A549 (cell line): ENCODE measurements around the gene RAB27A. TPM values are rescaled to one million over a fixed set of nuclear protein-coding genes. Genes with fewer than 3 reads are reported as not detected.

Experiments used
- ATAC-seq, 2 experiments: fragments of 200-7000 bp in 1 of 2; fragments of >200 bp in 1 of 2; cut with Nextera tagmentation in 1 of 2; cut with Tn5 transposase in 1 of 2; 3 replicates each; pipeline versions ENCODE4 v1.8.0 to v1.9.1; 2018 to 2020; ENCODE audit warnings: mild to moderate bottlenecking in 1 of 2, moderate library complexity in 1 of 2
- CTCF ChIA-PET: fragments of 300-600 bp; sonication (Branson Sonifier 250); formaldehyde crosslinking; extraction: SDS; loops from one replicate; lab custom pipeline; 2021; ENCODE audit warnings: antibody characterized with exemption, inconsistent platforms; lab: Yijun Ruan, JAX
- POLR2A ChIA-PET: fragments of 350-600 bp; formaldehyde crosslinking; extraction: SDS; loops from one replicate; lab custom pipeline; 2021; ENCODE audit warnings: antibody characterized with exemption, inconsistent platforms; lab: Yijun Ruan, JAX
- DNase-seq, 2 experiments: peaks; one replicate each; pipeline versions ENCODE4 v3.0.0 to v3.0.0-alpha.2; 2011 to 2016; ENCODE audit warnings: low read depth in 1 of 2, low spot score in 1 of 2
- FAIRE-seq: peaks from 2 replicates; lab custom pipeline; 2011; peaks lifted over from hg19 to GRCh38; lab: Jason Lieb, UNC
- H3K27ac ChIP-seq, 2 experiments: fragments of >200 bp; sonication (Bioruptor Twin); formaldehyde crosslinking; 3 replicates each; pipeline ENCODE4 v1.5.1; 2016 to 2017
- H3K4me1 ChIP-seq: fragments of >200 bp; sonication (Bioruptor Twin); formaldehyde crosslinking; 3 replicates; pipeline ENCODE4 v1.6.1; 2016
- H3K4me2 ChIP-seq: fragments of >200 bp; sonication (Bioruptor Twin); formaldehyde crosslinking; 3 replicates; pipeline ENCODE4 v1.6.1; 2016
- H3K4me3 ChIP-seq: fragments of >200 bp; sonication (Bioruptor Twin); formaldehyde crosslinking; 3 replicates; pipeline ENCODE4 v1.5.1; 2016
- H3K9me3 ChIP-seq: fragments of >200 bp; sonication (Bioruptor Twin); formaldehyde crosslinking; 3 replicates; pipeline ENCODE4 v1.6.1; 2016
- CEBPB ChIP-seq, 2 experiments: fragments of >200 bp in 1 of 2; sonication (Bioruptor Twin) in 1 of 2; formaldehyde crosslinking in 1 of 2; IDR thresholded peaks; 2 replicates each; pipeline ENCODE4 v1.6.1; 2012 to 2016
- CHD2 ChIP-seq: fragments of 150-350 bp; IDR thresholded peaks from 2 replicates; pipeline ENCODE4 v1.6.1; 2014; ENCODE audit warnings: low read length; ENCODE audit not compliant: partially characterized antibody
- CHD4 ChIP-seq: fragments of 200-600 bp; sonication (generic); IDR thresholded peaks from 2 replicates; pipeline ENCODE4 v1.6.1; 2016; ENCODE audit warnings: antibody characterized with exemption, mild to moderate bottlenecking, borderline replicate concordance
- EHF ChIP-seq: fragments of 250-450 bp; sonication (Bioruptor Pico); IDR thresholded peaks from 2 replicates; pipeline ENCODE4 v1.5.0; 2020; ENCODE audit warnings: mild to moderate bottlenecking
- FOSB ChIP-seq: fragments of 250-450 bp; sonication (Bioruptor Pico); IDR thresholded peaks from 2 replicates; pipeline ENCODE4 v1.5.0; 2020; ENCODE audit warnings: mild to moderate bottlenecking, moderate library complexity
- HEYL ChIP-seq: fragments of 250-450 bp; sonication (Bioruptor Pico); IDR thresholded peaks from 2 replicates; pipeline ENCODE4 v1.8.0; 2021; ENCODE audit warnings: mild to moderate bottlenecking, moderate library complexity
- KDM5A ChIP-seq: fragments of 200-600 bp; sonication (generic); IDR thresholded peaks from 2 replicates; pipeline ENCODE4 v1.6.1; 2016; ENCODE audit warnings: antibody characterized with exemption, mild to moderate bottlenecking
- MAFK ChIP-seq: fragments of 450-650 bp; IDR thresholded peaks from 2 replicates; pipeline ENCODE4 v1.6.1; 2014; ENCODE audit not compliant: partially characterized antibody
- MYC ChIP-seq: IDR thresholded peaks from 2 replicates; pipeline ENCODE4 v1.6.1; 2012; ENCODE audit warnings: mild to moderate bottlenecking, inconsistent platforms, low read length, improper control_type of control experiment, borderline replicate concordance
- NPAS2 ChIP-seq: fragments of 250-450 bp; sonication (Bioruptor Pico); IDR thresholded peaks from 2 replicates; pipeline ENCODE4 v1.8.0; 2022; ENCODE audit warnings: mild to moderate bottlenecking, moderate library complexity, borderline replicate concordance
- PHF8 ChIP-seq: fragments of 200-600 bp; sonication (generic); IDR thresholded peaks from 2 replicates; pipeline ENCODE4 v1.6.1; 2016; ENCODE audit warnings: low read depth, mild to moderate bottlenecking, antibody characterized with exemption, moderate library complexity, borderline replicate concordance
- SREBF2 ChIP-seq: fragments of 450-650 bp; IDR thresholded peaks from 2 replicates; pipeline ENCODE4 v1.6.1; 2014; ENCODE audit warnings: mild to moderate bottlenecking, moderate library complexity
- TP53 ChIP-seq: fragments of 250-450 bp; sonication (Bioruptor Pico); IDR thresholded peaks from 2 replicates; pipeline ENCODE4 v1.5.0; 2021; ENCODE audit warnings: mild to moderate bottlenecking, moderate library complexity
- ZC3H11A ChIP-seq: fragments of 450-650 bp; IDR thresholded peaks from 2 replicates; pipeline ENCODE4 v1.6.1; 2014; ENCODE audit warnings: antibody characterized with exemption, mild to moderate bottlenecking
- ZSCAN20 ChIP-seq: fragments of 250-450 bp; sonication (Bioruptor Pico); IDR thresholded peaks from 2 replicates; pipeline ENCODE4 v1.8.0; 2022; ENCODE audit warnings: mild to moderate bottlenecking, moderate library complexity
- WGBS: methylation state at CpG from one replicate; pipeline ENCODE4 v1.1.6; 2017; ENCODE audit errors: missing lambda C conversion rate; 5-methylcytosine and 5-hydroxymethylcytosine counted together
- polyA plus RNA-seq, 4 experiments: library from polyadenylated mRNA; depleted of rRNA in 3 of 4; stranded (reverse); fragments of >200 nt; fragmentation: RNase III in 1 of 4; extraction: RNeasy Plus Mini Kit Qiagen cat#74134 plus additional on column Dnase treatment in 1 of 4; gene quantifications; 2 replicates in 3 of 4; 3 replicates in 1 of 4; pipeline ENCODE4 v1.2.3, GENCODE V29; 2011 to 2017
- TF ChIP-seq, protein P1 (sequence below): fragments of 250-450 bp; sonication (Bioruptor Pico); IDR thresholded peaks from 2 replicates; pipeline ENCODE4 v1.5.0; 2021; ENCODE audit warnings: mild to moderate bottlenecking, moderate library complexity, borderline replicate concordance
- TF ChIP-seq, protein P2 (sequence below): IDR thresholded peaks from 2 replicates; pipeline ENCODE4 v1.6.1; 2012
- TF ChIP-seq, protein P3 (sequence below): fragments of >200 bp; sonication (Bioruptor Twin); formaldehyde crosslinking; IDR thresholded peaks from 3 replicates; pipeline ENCODE4 v1.5.1; 2016
- TF ChIP-seq, protein P4 (sequence below): IDR thresholded peaks from 2 replicates; pipeline ENCODE4 v1.6.1; 2012

The RAB27A gene
- polyA plus RNA-seq, 2 of the 4 experiments (the other 2 are of a cell fraction) = 8.1 to 17.0 TPM

- TF ChIP-seq, protein P1, sequence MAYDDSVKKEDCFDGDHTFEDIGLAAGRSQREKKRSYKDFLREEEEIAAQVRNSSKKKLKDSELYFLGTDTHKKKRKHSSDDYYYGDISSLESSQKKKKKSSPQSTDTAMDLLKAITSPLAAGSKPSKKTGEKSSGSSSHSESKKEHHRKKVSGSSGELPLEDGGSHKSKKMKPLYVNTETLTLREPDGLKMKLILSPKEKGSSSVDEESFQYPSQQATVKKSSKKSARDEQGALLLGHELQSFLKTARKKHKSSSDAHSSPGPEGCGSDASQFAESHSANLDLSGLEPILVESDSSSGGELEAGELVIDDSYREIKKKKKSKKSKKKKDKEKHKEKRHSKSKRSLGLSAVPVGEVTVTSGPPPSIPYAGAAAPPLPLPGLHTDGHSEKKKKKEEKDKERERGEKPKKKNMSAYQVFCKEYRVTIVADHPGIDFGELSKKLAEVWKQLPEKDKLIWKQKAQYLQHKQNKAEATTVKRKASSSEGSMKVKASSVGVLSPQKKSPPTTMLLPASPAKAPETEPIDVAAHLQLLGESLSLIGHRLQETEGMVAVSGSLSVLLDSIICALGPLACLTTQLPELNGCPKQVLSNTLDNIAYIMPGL = no peak
- TF ChIP-seq CHD4 = no peak
- no peak for TF ChIP-seq PHF8
- TF ChIP-seq, all 56 proteins: peak for 0
Observed at GRCh38 chr15:55235546-55236036, 54.0 kb downstream of the RAB27A start (continued).

DNA sequence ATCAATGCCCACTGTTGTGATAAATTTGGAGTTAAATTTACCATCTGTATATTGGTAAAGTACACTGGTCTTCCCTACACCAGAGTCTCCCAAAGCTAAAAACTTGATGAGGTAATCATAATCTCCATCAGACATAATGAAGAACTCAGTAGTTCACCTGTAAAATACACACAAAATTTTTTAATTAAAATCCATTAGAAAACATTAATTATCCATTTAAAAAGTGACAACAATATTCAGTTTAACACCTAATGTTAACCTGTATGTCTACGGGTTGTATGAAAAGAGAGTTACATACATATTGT is 54.9 kb downstream of the RAB27A start:
- CTCF ChIA-PET = no interaction called here
- ATAC-seq = no peak
- Histone ChIP-seq H3K9me3 (no peaks in the 10 kb centered on the region), H3K27ac (no peak overlapping the region), H3K4me3 (no peak overlapping the region), H3K4me2 (no peak overlapping the region), H3K4me1 (no peaks in the 10 kb centered on the region)
- no peak for DNase-seq
- POLR2A ChIA-PET = no interaction called here
- WGBS = 92% methylated on average over 1 of the region's 1 CpG
- no peak for FAIRE-seq
- TF ChIP-seq ZC3H11A = no peak
- TF ChIP-seq EHF (CRISPR knock-in tag) = no peak
- TF ChIP-seq, protein P2, sequence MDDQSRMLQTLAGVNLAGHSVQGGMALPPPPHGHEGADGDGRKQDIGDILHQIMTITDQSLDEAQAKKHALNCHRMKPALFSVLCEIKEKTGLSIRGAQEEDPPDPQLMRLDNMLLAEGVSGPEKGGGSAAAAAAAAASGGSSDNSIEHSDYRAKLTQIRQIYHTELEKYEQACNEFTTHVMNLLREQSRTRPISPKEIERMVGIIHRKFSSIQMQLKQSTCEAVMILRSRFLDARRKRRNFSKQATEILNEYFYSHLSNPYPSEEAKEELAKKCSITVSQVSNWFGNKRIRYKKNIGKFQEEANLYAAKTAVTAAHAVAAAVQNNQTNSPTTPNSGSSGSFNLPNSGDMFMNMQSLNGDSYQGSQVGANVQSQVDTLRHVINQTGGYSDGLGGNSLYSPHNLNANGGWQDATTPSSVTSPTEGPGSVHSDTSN = no peak
- TF ChIP-seq MAFK = peak; percentile 66
- no peak for TF ChIP-seq KDM5A
- TF ChIP-seq NPAS2 (CRISPR knock-in tag) = no peak

GRCh38 chr15:55234104-55234799 is 55.4 kb downstream of the RAB27A start:
- 55% methylated on average over 2 of the region's 2 CpGs for WGBS
- no peak for ATAC-seq
- Histone ChIP-seq H3K4me1 (no peaks in the 10 kb centered on the region), H3K4me2 (no peak overlapping the region), H3K9me3 (no peaks in the 10 kb centered on the region), H3K4me3 (no peak overlapping the region), H3K27ac (no peak overlapping the region)
- ChIA-PET CTCF (no interaction called here), POLR2A (no interaction called here)
- no peak for DNase-seq
- TF ChIP-seq, protein P2 = no peak
- TF ChIP-seq FOSB (CRISPR knock-in tag) = no peak
- TF ChIP-seq KDM5A = no peak
- no peak for TF ChIP-seq ZSCAN20 (CRISPR knock-in tag)
- no peak for TF ChIP-seq TP53
- TF ChIP-seq, protein P3, sequence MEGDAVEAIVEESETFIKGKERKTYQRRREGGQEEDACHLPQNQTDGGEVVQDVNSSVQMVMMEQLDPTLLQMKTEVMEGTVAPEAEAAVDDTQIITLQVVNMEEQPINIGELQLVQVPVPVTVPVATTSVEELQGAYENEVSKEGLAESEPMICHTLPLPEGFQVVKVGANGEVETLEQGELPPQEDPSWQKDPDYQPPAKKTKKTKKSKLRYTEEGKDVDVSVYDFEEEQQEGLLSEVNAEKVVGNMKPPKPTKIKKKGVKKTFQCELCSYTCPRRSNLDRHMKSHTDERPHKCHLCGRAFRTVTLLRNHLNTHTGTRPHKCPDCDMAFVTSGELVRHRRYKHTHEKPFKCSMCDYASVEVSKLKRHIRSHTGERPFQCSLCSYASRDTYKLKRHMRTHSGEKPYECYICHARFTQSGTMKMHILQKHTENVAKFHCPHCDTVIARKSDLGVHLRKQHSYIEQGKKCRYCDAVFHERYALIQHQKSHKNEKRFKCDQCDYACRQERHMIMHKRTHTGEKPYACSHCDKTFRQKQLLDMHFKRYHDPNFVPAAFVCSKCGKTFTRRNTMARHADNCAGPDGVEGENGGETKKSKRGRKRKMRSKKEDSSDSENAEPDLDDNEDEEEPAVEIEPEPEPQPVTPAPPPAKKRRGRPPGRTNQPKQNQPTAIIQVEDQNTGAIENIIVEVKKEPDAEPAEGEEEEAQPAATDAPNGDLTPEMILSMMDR = no peak
- no peak for TF ChIP-seq SREBF2
- TF ChIP-seq EHF (CRISPR knock-in tag) = no peak
- no peak for TF ChIP-seq CEBPB (IDR thresholded peaks at IDR 0.05)
- TF ChIP-seq, protein P4, sequence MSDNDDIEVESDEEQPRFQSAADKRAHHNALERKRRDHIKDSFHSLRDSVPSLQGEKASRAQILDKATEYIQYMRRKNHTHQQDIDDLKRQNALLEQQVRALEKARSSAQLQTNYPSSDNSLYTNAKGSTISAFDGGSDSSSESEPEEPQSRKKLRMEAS = no peak
- no peak for TF ChIP-seq CHD4
- TF ChIP-seq ZC3H11A = no peak
- no peak for TF ChIP-seq MYC
- no peak for TF ChIP-seq CHD2
- no peak for TF ChIP-seq HEYL (CRISPR knock-in tag)
- TF ChIP-seq, protein P1 = no peak
- FAIRE-seq = no peak
